ENCODE measurements around the gene OR13C4. TPM values are rescaled to one million over a fixed set of nuclear protein-coding genes. Genes with fewer than 3 reads are reported as not detected.
A peak's percentile ranks its signal among the peaks of the same experiment; 100 is the strongest.
"Not testable (repeated sequence)": the region's sequence is repeated elsewhere in the genome, so short reads cannot be mapped to it uniquely, and the experiment has no call there.

Gene OR13C4
- total RNA-seq = not detected in 2 replicates
- not detected for polyA plus RNA-seq (2012)

DNA sequence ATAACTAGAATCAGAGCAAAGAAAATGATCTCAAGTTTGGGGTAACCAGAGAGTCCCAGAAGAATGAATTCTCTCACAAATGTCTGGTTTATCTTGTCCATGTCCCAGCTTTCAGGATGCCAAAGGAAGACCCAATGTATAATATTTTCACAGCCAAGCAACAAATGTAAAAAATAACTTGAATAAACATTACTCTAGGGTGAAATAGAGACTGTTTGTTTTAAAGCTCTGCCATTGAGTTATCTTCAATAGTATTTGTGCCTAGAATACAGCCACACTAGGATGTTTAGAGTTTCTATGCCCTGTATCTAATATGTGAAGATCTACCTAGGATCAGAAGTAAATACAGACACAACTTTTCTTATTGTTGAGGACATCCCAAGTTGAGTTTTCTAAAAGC, at the start of gene OR13C4:
TSS of gene OR13C4 (minus strand) at position 101 of the 400 bp plus-strand sequence. CDS start at position 101, 0 bp downstream.
- DNase-seq (ENCODE audit: low read depth) = no peak

DNA sequence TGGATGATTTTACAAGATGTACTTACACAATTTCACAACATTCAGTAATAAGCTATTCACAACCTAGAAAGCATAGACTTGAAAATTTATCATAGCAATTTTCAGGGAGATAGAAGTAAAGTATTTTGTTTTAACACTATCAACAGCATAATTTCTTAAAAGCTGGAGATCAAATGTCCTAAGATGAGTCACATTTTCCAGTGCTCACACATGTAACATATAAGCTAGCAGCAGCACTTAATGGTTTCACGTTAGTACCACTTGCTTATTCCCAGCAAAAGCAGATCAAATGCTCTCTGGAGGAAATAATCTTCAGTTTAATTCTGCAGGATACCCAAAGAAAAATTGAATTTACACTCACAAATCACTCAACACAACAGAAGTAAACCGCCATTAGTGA, 48.4 kb upstream of the OR13C4 start:
- peak; percentile 1 for DNase-seq (ENCODE audit: low read depth)

DNA sequence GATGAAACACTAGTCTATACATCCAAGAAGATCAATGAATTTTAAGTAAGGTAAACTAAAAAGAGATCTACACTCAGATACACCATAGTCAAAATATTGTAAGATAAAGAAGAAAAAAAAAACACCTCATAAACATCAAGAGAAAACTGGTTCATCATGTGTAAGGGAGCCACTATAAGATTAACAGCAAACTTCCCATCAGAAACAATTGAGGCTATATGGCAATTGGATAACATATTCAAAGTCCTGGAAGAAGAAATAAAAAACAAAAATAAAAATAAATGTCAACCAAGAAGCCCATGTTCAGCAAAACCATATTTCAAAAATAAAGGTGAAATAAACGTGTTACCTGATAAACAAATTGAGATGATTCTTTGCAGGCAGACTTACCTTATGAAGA, 45.6 kb upstream of the OR13C4 start:
- no peak for DNase-seq (ENCODE audit: low read depth)

DNA sequence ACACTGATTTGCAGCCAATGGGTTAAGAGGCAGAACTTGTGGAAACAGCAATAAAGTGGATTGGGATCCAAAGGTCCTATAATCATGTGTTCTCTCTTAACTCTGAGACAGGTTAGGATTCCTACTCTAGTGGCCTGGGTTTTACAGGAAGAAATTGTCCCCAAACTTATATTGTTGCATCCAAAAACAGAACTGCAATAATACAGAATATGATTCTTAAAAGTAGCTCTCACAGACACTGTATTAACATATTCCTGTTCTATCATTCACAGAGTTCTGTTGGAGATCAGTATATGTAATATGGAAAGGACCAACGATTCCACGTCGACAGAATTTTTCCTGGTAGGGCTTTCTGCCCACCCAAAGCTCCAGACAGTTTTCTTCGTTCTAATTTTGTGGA, 41.9 kb upstream of the OR13C4 start, which contains the start of gene OR13C8:
TSS of gene OR13C8 (plus strand) at position 301 of the 400 bp plus-strand sequence. CDS start at position 301, 0 bp downstream.
- no peak for DNase-seq (ENCODE audit: low read depth)

DNA sequence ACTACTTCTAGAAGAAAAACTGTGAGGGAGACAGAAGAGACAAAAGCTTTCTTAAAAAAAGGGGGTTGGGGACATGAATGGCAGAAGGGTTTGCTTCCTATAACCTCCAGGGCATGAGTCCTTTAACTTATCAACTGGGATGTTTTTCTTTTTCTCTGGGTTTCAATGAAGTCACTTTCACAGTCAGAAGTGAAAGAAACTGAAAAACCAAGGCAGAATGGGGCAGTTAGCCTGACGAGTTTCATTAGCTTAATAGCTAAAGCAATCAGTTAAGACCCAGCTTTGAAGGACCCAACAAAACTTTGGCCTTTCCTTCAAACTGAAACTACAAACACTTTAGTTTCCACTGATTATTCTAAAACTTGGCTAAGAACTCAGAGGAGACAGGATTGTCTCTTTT, 37.3 kb upstream of the OR13C4 start:
- no peak for DNase-seq (ENCODE audit: low read depth)

DNA sequence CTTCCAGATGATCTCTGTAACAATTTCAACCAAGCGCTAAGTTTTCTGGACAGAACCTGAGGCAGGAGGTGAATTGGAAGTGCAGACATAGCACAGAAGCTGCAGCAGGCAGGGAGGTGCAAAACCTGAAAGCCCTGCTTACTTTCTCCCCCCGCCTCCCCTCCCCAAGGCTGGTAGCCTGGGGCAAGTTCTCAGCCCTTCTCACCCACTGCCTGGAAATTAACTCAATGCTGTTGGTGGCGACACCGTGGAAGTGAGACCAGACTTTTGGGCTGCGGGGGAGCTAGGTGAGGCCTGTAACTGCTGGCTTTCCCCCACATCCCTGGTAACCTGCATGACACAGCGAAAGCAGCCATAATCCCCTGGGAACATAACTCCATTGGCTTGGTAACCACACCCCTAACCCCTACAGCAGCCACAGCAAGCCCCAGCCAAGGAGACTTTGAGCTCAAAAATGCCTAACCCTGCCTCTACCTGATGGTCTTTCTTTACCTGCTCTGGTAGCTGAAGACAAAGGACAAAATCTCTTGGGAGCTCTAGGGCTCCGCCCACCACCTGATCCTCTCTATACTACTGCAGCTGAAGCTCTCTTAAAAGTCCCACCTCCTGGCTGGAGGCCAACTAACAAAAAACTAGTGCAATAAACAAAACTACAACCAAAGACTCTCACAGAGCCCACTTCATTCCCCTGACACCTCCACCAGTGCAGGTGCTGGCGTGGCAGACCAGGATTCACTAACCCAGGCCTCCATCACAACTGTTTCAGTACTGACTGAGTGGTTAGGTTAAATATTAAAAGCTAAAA, 30.0 kb upstream of the OR13C4 start:
- DNase-seq (ENCODE audit: low read depth) = no peak

DNA sequence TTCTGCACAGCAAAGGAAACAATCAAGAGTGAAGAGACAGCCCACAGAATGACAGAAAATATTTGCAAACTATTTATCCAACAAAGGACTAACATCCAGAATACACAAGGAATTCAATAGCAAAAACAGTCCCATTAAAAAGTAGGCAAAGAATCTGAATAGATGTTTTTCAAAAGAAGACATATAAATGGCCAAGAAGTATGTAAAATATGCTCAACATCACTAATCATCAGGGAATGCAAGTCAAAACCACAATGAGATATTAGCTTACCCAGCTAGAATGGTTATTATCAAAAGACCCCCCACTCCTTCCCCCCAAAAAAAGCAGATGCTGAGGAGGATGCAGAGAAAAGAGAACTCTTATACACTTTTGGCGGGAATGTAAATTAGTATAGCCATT, 28.5 kb upstream of the OR13C4 start:
- DNase-seq (ENCODE audit: low read depth) = no peak

DNA sequence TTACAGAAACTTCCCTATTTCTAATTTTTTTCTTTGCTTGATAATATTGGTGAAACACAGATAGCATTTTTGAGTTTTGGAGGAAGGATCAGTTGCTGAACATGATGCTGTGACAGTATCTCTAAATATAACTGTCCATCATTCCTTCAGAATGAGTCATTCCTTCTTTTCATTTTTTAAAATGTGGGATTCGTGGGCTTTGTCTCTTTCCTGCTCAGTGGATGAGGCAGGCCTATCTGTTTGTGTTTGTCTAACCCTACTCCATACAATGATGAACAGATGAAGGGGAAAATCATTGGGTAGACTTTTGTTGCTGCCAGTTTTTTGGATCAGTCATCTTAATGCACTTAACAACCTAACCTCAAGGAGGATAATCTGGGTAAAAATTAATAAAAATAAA, 26.3 kb upstream of the OR13C4 start:
- DNase-seq (ENCODE audit: low read depth) = peak; percentile 56

DNA sequence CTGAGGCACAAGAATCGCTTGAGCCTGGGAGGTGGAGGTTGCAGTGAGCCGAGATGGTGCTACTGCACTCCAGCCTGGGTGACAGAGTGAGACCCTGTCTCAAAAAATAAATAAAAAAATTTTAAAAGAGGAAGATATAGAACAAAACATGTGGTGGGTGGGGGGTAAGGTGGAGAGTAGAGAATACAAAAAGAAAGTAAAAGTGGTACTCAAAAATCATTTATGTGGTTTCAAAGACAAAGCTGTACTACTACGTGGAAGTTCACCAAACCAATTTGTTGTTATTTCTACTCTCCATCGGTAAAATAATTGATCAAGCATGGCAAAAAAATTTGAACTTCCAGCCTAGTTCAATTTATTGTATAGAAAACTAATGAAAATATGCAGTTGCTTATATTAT, 17.6 kb upstream of the OR13C4 start:
- no peak for DNase-seq (ENCODE audit: low read depth)

DNA sequence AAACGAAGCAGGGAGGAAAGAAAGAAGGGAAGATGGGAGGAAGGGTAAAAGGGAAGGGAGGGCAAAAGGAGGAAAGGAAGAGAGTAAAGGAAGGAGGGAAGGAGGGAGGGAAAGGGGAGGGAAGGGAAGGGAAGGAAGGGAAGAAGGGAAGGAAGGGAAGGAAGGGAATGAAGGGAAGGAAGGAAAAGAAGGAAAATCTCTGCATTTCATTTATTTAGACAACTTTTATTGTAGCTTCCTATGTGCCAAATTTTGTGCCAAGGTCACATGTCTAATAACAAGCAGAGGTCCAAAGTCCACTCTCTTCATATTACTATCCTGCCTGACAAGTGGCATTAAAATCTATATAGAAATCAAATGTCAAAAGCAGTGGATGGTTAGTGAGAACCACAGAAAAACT, 12.3 kb upstream of the OR13C4 start:
- no peak for DNase-seq (ENCODE audit: low read depth)

DNA sequence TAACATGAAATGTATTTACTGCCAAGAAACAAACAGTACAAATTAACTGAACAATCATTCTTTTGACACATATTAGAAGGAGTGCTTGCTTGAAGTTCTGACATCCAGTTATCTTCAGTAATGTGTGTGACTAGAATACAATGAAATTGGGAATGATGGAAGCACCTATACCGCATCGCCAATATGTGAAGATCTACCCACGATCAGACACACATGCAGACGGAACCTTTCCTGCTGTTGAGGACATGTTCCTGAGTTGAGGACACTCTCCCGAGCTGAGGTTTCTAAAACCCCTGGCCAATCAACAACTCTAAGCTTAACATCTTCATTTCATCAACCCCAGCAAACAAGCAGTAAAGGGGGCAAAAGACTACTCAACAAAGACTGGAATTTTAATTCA, 9.7 kb upstream of the OR13C4 start, which contains the start of gene OR13C3:
TSS of gene OR13C3 (minus strand) at position 101 of the 400 bp plus-strand sequence. CDS start 133 bp downstream, outside the sequence.
- no peak for DNase-seq (ENCODE audit: low read depth)

DNA sequence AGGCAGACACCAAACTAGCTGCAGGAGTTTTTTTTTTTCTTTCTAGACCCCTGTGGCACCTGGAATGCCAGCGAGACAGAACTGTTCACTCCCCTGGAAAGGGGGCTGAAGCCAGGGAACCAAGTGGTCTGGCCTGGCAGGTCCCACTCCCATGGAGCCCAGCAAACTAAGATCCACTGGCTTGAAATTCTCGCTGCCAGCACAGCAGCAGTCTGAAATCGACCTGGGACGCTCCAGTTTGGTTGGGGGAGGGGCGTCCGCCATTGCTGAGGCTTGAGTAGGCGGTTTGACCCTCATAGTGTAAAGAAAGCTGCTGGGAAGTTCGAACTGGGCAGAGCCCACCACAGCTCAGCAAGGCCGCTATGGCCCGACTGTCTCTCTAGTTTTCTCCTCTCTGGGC, 6.8 kb downstream of the OR13C4 start:
- DNase-seq (ENCODE audit: low read depth) = not testable (repeated sequence)

DNA sequence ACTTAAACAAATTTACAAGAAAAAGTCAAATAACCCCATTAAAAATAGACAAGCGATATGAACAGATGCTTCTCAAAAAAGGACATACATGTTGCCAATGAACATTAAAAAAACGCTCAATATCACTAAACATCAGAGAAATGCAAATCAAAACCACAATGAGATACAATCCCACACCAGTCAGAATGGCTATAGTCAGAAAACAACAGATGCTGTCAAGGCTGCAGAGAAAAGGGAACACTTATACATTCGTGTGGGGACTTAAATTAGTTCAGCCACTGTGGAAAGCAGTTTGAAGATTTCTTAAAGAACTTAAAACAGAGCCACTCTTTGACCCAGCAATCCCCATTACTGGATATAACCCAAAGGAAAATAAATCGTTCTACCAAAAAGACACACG, 12.1 kb downstream of the OR13C4 start:
- DNase-seq (ENCODE audit: low read depth) = no peak

DNA sequence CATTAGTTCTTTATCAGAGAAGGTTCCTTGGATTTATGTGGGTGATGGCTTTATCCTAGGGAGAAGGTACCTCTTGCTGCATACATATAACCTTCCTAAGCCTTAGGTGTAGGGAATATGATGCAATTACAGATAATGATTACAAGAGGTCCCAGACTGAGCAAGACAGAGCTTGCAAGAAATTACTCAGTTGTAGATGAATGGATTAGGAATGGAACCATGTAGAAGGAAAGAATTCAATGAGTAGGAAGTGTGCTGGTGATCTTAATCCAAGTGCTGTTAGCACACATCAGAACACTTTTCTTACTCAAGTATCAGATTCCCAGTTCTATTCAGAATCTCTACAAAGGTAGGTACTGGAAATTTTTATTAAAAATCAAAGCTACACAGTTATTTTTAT, 20.4 kb downstream of the OR13C4 start:
- no peak for DNase-seq (ENCODE audit: low read depth)

DNA sequence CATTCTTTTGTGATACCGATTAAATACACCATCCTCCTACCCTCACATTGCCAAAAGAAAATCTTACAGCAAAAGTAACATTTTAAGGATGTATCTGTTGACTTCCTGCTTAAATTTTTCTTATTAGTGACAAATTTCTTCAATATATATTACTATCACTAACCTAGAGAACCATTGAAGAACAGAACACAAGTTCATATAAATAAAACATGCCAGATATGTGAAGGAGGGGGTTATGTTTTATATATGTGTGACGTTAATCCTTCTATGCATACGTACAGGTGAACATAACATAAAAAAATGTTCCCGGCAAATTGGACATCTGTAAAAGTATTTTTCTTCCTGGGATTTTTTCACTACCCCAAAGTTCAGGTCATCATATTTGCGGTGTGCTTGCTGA, 23.0 kb downstream of the OR13C4 start, which contains the start of gene OR13F1:
TSS of gene OR13F1 (plus strand) at position 301 of the 400 bp plus-strand sequence. CDS start at position 301, 0 bp downstream.
- DNase-seq (ENCODE audit: low read depth) = no peak

DNA sequence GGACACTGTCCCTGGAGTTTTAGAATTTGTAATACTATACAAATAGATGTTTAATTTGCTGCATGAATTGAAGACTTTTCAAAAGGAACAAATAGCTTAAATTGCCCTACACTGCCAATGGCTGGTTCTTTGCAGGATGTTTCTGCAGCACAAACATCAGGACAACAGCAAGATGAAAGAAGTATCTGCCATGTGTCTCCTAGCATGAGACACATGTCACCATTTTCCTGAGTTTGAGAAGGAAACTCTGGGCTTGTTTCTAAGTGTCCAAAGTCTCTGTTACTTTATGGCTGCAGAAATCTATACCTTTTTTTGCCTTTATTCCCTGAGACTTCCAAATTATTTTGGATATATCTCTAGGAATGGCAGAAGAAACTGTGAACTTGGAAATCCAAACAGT, 23.6 kb downstream of the OR13C4 start:
- DNase-seq (ENCODE audit: low read depth) = no peak

DNA sequence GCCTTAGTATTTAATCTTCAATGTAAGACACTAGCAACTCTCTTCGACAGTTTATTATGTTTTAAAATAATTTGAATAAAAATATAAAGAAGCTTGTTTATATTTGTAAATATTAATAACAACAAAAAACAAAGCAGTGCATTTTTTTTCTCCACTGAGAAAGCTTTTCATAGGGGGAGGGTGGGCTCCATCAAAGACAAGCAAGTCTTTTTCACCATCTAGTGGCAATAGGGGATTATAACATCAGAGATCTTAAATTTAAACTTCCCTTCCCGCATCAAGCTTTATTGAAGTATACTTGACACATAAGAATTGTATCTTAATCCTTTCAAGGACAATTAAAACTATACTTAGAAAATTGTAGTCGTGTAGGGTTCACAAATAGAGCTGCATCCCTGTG, 32.2 kb downstream of the OR13C4 start:
- DNase-seq (ENCODE audit: low read depth) = peak; percentile 4

DNA sequence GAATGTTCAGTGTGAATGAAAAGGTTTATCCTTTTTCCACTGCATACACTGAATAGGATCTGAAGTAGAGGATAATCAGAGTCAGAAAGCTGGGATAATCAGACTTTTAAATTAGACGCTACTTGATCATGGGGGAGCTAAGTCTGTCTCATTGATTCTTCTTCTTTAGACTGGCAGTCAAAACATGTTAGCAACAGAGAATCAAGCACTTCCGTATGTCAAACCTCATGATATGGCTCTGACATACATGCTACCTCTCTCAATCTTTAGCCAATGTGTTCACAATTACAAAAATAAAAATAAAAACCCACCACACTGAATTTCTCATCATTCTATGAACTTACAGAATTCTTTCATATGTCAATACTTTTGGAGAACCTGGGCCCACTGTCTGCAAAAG, 42.0 kb downstream of the OR13C4 start:
- no peak for DNase-seq (ENCODE audit: low read depth)

DNA sequence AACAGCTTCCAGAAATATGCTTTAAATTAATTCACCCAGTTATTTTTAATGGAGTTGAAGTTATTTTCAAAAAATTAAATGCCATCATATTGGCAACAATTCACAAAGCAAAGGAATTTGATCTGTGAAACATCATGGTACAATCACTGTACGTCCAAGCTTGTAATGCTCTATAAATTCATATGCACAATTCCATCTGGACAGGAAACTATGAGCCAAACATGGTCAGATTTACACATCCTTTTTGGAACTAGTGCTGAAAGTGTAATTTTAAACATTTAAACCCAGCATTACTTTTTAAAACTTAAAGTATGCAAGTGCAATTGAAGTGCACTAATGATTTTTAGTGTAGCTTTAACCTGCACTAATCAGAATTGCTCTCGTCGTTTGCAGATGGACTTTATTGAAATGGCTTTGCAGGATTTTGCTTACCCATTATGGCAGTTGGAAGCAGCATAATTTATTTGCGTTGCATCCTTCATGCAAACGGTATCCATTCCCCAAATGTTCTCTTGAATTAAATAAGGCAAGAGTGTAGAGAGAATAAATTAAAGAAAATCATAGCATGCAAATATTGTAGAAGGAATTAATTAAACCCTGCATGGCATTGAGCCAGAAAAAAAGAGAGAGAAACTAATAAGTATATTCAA, 44.0 kb downstream of the OR13C4 start:
- no peak for DNase-seq (ENCODE audit: low read depth)
